ENCODE results near the gene FKBP8.
A peak's percentile ranks its signal among the peaks of the same experiment; 100 is the strongest.

FKBP8 gene

GRCh38 chr19:18501351-18501750 is 42.0 kb downstream of the FKBP8 start:
- no peak for DNase-seq

DNA sequence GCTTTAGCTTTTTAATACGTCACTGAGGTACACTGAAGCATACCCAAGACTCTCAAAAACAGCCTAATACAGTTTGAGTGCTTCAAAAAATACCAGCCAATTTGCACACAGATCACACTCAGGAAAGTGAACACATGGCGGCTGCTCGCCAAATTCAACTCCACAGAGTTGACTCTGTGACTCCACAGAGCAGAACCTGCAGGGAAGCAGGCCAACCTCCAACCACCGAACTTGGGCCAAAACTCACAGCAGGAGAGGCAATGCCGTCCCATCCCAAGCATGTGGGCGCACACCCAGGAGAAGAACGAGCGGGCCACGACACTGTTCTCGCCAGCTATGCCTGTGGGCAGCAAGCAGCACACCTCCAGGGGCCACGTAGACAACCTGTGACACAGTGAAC is 42.6 kb downstream of the FKBP8 start:
- no peak for DNase-seq

GRCh38 chr19:18500376-18500775 is 43.0 kb downstream of the FKBP8 start:
- DNase-seq: no peak

DNA sequence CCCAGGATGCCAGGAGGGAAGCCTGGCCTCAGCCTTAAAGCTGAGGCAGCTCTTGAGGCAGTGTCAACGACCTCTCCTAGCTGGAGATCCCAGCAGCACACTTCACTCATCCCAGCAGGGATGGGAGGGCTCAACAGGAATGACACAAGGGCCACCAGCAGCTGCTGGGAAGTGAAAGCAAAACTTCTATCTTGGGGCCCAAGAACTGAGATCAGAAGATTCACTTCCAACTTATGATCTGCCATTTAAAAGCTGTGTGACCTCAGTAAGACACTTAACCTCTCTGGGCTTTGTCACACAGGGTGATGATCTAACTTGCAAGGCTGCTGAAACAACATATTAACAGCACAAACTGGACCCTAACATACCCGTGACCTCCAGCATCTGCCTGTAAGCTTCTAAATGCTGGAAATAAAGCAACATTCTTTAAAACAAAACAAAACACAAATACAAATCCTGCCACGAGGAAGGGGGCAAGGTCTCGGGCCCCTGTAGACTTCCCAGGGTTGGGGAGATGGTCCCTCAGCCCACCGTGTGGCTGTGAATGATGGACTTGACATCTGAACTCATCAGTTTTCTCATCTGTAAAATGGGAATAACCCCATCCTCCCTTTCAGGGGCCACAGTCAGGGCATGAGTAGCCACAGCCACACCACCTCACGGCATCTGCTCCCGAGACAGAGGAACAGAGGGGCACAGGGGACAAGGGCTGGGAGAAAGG is 44.2 kb downstream of the FKBP8 start:
- DNase-seq: peak in 1 of 2 donors; percentile 73

GRCh38 chr19:18496980-18497256 is 46.5 kb downstream of the FKBP8 start:
- DNase-seq: no peak

DNA sequence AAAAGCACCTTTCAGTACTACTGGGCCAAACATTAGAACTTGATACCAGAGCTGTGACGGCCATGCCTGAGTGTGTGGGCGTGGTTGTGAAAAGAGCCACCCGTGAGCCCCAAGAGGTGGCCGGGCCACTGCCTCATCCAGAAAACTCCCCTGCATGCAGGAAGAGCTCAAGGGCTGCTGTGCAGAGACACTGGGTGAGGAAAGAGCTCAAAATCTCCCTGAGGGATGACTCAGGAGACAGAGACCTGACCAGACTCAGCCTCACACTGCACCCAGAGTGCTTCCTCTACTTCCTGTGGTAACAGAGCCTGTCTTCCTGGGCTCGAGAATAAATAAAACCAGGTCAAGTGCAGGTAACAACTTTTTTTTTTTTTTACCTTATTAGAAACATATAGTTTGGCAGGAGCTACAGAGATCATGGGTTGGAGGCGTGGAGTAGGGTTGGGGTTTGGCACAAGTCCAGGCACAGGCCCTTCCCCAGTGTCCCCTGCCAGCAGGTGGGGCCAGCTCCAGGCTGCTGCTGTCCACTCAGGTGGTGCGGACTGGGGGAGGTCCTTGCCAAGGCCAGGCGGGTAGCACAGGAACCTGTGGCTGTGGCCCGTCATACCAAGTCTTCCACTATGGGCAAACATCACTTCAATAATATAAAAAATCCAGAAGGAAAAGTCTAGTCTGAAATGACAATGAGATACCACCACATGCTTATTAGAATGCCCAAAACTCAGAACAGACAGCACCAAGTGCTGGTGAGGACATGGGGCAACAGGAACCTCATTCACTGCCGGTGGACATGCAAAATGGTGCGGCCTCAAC is 47.0 kb downstream of the FKBP8 start:
- DNase-seq: peak; percentile 87 to 98

DNA sequence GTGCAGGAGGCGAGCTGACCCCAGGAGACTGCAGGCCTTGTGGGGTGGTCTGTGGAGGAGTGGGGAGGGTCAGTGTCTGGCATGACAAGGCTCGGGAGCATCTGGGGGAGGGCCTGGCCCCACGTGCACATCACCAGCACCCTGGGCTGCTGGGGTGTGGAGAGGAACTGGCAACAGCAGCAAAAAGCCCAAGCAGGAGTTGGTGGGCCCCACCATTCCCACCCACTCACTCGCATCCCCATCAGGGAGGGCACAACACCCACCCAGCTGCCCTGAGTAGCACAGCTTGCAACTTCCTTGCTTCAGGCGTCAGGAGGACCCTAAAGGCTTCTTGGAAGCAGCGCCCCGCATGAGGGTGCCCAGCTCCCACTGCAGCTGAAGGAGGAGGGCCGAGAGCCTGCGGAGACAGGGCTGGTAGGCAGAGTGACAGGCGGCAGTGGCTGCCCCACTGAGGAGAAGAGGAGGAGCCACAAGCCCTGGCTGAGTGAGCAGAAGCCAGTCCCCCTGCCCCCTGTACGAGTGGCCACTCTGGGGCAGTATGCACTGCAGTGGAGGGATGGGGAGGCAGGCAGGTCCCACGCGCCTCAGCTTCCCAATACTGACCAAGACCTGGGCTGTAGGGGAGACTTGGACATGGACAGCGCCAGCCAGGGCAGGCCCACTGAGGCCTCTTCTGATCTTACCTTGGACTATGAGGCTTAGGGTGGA is 48.0 kb downstream of the FKBP8 start:
- DNase-seq: no peak

GRCh38 chr19:18494267-18494607 is 49.1 kb downstream of the FKBP8 start:
- DNase-seq: peak in 1 of 2 donors; percentile 37

DNA sequence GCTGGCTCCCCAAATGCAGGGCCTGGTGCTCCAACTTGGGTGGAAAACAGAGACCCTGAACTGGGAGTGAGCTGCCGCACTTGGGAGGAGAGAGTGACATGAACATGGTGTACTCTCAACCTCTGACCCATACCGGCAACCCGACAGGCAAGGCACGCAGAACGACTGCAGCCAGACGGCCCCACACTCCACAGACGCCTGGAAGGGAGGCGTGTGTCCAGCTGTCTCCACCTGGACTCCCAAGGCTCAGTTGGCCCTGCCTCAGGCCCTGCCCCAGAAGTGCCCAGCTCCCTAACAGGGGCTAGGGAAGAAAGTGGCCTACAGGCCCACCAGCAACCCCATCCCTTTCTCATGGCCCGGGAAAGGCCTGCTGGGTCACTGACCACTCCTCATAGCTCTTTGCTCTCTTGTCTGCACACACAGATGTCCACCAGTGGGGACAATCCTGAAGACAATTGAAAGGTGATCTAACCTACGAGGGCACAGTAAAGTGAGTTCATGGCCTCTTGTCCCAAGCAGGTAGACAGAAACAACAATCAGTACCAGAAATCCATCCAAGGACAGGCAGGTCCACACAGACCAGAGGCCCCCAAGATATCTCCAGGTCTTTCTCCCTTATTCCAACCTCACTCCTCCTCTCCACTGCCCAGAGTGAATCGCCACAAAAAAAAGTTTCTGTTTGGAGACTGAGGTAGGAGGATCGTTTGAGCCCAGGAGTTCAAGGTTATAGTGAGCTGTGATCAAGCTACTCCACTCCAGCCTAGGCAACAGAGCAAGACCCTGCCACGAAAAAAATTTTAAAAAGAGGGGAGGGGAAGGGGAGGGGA is 49.7 kb downstream of the FKBP8 start:
- no peak for DNase-seq

GRCh38 chr19:18491995-18492953 is 51.1 kb downstream of the FKBP8 start:
- DNase-seq: no peak

- no peak for DNase-seq
These were observed 52.6 kb downstream of the FKBP8 start for GRCh38 chr19:18490728-18491127.

- DNase-seq: no peak
These were observed 53.7 kb downstream of the FKBP8 start for GRCh38 chr19:18489627-18490184.

- no peak for DNase-seq
These were observed 54.3 kb downstream of the FKBP8 start for GRCh38 chr19:18488838-18489626.

DNA sequence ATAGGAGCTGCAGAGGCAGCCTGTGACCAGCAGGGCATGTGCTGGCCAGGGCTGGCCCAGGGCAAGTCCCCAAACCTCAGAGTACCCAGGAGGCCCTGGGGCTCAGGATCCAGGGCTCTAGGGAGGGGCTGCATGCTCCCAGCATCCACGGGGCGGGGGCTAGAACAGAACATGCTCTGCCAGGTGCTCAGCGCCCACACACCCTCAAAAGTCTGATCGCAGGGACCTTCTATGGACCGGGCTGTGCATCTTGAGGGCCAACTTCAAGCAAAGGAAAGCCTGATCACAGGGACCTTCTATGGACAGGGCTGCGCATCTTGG is 55.0 kb downstream of the FKBP8 start:
- peak; percentile 43 to 48 for DNase-seq

DNA sequence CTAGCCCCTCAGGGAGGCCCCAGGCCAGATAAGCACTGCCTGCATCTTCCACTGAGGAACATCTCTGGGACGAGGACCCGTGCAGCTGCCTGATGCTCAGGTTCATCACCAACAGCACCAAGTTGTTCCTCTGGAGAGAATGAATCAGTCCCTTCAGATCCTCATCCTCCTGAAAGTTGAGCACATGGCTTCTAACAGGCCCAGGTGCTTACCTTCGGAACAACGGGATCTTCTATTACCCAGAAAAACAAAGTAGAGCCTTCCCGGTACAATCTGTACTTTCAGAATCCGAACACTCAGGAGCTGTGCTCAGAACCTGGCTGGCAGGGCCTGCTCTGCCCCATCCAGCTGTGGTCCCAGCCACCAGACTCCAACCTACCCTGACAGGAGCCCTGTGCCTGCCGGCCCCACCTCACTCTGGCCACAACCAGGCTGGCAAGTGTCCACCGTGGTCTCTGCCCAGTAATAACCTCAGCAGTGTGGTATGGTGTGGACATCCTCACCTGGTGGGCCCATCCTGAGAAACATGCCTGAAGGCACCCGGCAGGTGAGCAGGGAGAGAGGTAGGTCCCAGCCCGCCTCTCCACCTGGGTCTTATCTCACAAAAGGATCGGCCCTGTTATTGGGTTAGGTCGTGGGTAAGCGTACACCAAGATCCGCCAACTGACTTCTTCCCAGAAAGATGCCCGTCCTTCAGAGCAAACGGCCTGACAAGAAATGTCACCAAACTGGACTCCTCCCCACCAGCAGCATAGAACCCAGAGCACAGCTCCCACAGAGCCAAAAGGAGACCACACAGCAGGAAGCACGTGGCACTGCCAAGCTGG is 55.6 kb downstream of the FKBP8 start:
- no peak for DNase-seq

DNA sequence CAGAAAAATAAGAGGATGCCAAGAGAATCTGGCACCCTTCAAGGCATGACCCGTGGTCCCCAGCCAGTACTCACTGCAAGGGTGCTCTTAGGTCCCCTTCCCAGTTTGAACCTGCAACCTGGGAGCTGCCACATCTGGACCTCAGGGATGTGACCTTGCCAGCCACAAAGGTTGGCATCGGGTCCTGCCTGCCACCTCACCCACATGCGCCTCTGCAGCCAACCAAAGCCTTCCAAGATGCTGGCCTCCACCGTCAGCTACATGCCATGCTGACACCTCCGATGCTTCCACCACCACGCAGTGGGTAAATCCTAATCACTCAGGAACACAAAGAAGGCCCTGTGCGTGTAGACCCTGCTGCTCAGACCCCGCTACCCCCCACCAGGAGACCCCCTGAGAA is 56.6 kb downstream of the FKBP8 start:
- DNase-seq: no peak

- DNase-seq: no peak
These were observed 58.4 kb downstream of the FKBP8 start for GRCh38 chr19:18484992-18485391.

DNA sequence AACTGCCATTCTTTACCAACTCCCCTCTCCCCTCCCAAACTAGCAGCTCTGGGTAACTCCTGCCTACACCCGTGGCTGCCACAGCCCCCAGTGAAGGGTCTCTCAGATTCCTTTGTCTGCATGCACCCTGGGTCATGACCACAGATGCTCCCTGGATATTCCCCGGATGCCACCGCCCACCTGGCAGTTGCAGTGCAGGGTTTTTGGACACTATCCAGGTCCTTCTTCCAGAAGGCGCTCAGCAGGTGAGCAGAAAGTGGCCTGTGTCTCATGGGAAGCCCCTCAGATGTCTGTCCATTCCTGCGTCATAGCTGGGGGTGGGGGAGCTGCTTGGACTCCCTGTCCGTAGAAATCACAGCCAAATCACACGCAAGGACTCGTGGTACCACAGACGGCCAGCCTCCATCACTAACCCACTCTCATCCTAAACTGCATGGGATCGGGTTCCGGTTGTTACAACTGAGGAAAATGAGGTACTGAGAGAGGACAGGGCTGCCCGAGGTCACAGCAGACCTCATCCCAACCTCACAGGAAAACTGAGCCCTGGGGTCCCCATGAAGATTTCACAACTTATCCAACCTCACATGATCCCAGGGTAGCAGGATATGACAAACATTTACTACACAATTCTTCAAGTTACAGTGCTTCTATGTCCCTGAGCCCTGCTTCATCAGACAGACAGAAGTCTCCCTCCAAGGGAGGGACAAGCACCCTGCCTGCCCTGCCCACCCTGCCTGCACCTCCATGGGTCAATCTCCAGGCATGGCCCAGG is 60.1 kb downstream of the FKBP8 start:
- peak in 1 of 2 donors; percentile 27 for DNase-seq

All from inflammatory macrophage treated with lipopolysaccharide for 1 hour (primary cell).